HepG2 (cell line): ENCODE data around the gene SRP68. TPM values are rescaled to one million over a fixed set of nuclear protein-coding genes. Genes with fewer than 3 reads are reported as not detected.

ENCODE experiments used
- FUBP1 ChIP-seq: sonication (generic); formaldehyde crosslinking; IDR thresholded peaks from 2 replicates; pipeline ENCODE4 v1.5.1; 2020; ENCODE audit warnings: missing genetic modification reagents, mild to moderate bottlenecking, borderline replicate concordance
- RERE ChIP-seq: IDR thresholded peaks from 2 replicates; pipeline ENCODE4 v1.6.1; 2016; ENCODE audit warnings: low read depth, missing genetic modification reagents, missing compliant biosample characterization
- SPEN ChIP-seq: sonication (generic); formaldehyde crosslinking; IDR thresholded peaks from 2 replicates; pipeline ENCODE4 v1.5.1; 2020; ENCODE audit warnings: low read depth, mild to moderate bottlenecking, missing genetic modification reagents
- TBX2 ChIP-seq: sonication (generic); formaldehyde crosslinking; IDR thresholded peaks from 2 replicates; pipeline ENCODE4 v1.5.0; 2020; ENCODE audit warnings: missing genetic modification reagents, mild to moderate bottlenecking, borderline replicate concordance
- ZNF33A ChIP-seq: sonication (generic); formaldehyde crosslinking; IDR thresholded peaks from 2 replicates; pipeline ENCODE4 v1.5.1; 2020; ENCODE audit warnings: missing genetic modification reagents, mild to moderate bottlenecking, moderate library complexity, borderline replicate concordance
- ZNF407 ChIP-seq: sonication (generic); formaldehyde crosslinking; IDR thresholded peaks from one replicate; pipeline ENCODE4 v1.5.1; 2020; ENCODE audit warnings: mild to moderate bottlenecking, missing genetic modification reagents; ENCODE audit errors: not compliant biosample characterization
- ZNF547 ChIP-seq: sonication (generic); formaldehyde crosslinking; IDR thresholded peaks from 2 replicates; pipeline ENCODE4 v1.5.1; 2020; ENCODE audit warnings: mild to moderate bottlenecking, missing genetic modification reagents
- ZNF607 ChIP-seq: sonication (generic); formaldehyde crosslinking; IDR thresholded peaks from 2 replicates; pipeline ENCODE4 v1.5.1; 2020; ENCODE audit warnings: missing genetic modification reagents, mild to moderate bottlenecking, borderline replicate concordance
- ZNF713 ChIP-seq: sonication (generic); formaldehyde crosslinking; IDR thresholded peaks from 2 replicates; pipeline ENCODE4 v1.4.0; 2020; ENCODE audit warnings: mild to moderate bottlenecking, missing genetic modification reagents
- ZNF788 ChIP-seq: sonication (generic); formaldehyde crosslinking; IDR thresholded peaks from 2 replicates; pipeline ENCODE4 v1.5.0; 2020; ENCODE audit warnings: mild to moderate bottlenecking, missing genetic modification reagents, borderline replicate concordance
- ZNF83 ChIP-seq: sonication (generic); formaldehyde crosslinking; IDR thresholded peaks from 2 replicates; pipeline ENCODE4 v1.4.0; 2020; ENCODE audit warnings: missing genetic modification reagents, mild to moderate bottlenecking, borderline replicate concordance
- polyA plus RNA-seq, 8 experiments: library from polyadenylated mRNA; depleted of rRNA in 3 of 8; stranded (reverse) in 7 of 8; unstranded in 1 of 8; fragments of >200 nt; fragmentation: Illumina TruSeq in 4 of 8; extraction: Trizol in 4 of 8; gene quantifications; 2 replicates each; pipeline versions ENCODE4 v1.2.1 to v1.2.3, GENCODE V29; 2011 to 2016; ENCODE audit warnings: low read depth in 4 of 8, missing spikeins in 1 of 8, mixed read lengths in 1 of 8; ENCODE audit not compliant: insufficient read depth in 1 of 8
- total RNA-seq, 5 experiments: library from RNA; depleted of rRNA; stranded (reverse); fragments of >200 nt; fragmentation: Illumina TruSeq; extraction: Trizol; gene quantifications; 2 replicates each; pipeline ENCODE4 v1.2.3, GENCODE V29; 2016; ENCODE audit warnings: low read depth in 1 of 5

Gene SRP68
- total and polyA plus RNA-seq, 2 of the 13 experiments (the other 11 are each of a cell fraction or from before 2014, with no cell fraction given) = 39.8 to 74.3 TPM

GRCh38 chr17:76014100-76014924 lies 58.0 kb downstream of the SRP68 start (continued):
- peak; percentile 74; the same call in 1 of the 2 replicates for TF ChIP-seq ZNF713
- peak; percentile 73; the same call in 1 of the 2 replicates for TF ChIP-seq ZNF788
- no peak for TF ChIP-seq RERE
- no peak for TF ChIP-seq ZNF33A (CRISPR knock-in tag)
- peak; percentile 48; the same call in 1 of the 2 replicates for TF ChIP-seq SPEN (CRISPR knock-in tag)
- peak; percentile 55; the same call in 1 of the 2 replicates for TF ChIP-seq TBX2
- TF ChIP-seq ZNF407 = peak; percentile 75
- 0 out of 2 replicates have a peak, but pooled peaks have one; percentile 26 for TF ChIP-seq ZNF83 (CRISPR knock-in tag)
- 0 out of 2 replicates have a peak, but pooled peaks have one; percentile 28 for TF ChIP-seq ZNF547 (CRISPR knock-in tag)
- 0 out of 2 replicates have a peak, but pooled peaks have one; percentile 18 for TF ChIP-seq ZNF607 (CRISPR knock-in tag)
- no peak for TF ChIP-seq FUBP1 (CRISPR knock-in tag)
